Ectodermal cell (in vitro differentiated cells): ENCODE results near the gene UCK2.

Experiments used
- H3K27ac ChIP-seq: 2 replicates; pipeline ENCODE4 v1.7.0; 2013; ENCODE audit warnings: mild to moderate bottlenecking, low read depth, low read length; ENCODE audit not compliant: insufficient read depth, poor library complexity, severe bottlenecking
- H3K27me3 ChIP-seq: 2 replicates; pipeline ENCODE4 v1.7.0; 2013; ENCODE audit warnings: mild to moderate bottlenecking, low read length; ENCODE audit not compliant: insufficient read depth, control insufficient read depth, poor library complexity, severe bottlenecking
- H3K36me3 ChIP-seq: one replicate; pipeline ENCODE4 v1.7.0; 2013; ENCODE audit warnings: low read length; ENCODE audit not compliant: control insufficient read depth, insufficient read depth
- H3K4me1 ChIP-seq: one replicate; pipeline ENCODE4 v1.7.0; 2013; ENCODE audit warnings: low read length; ENCODE audit not compliant: control insufficient read depth, insufficient read depth
- H3K4me3 ChIP-seq: 2 replicates; pipeline ENCODE4 v1.7.0; 2013; ENCODE audit warnings: low read depth, low read length, control low read depth; ENCODE audit not compliant: insufficient read depth
- H3K9me3 ChIP-seq: 2 replicates; pipeline ENCODE4 v1.7.0; 2013; ENCODE audit warnings: mild to moderate bottlenecking, low read length, moderate library complexity; ENCODE audit not compliant: control insufficient read depth
- WGBS, 2 experiments: methylation state at CpG; one replicate each; pipeline ENCODE4 v1.1.7; 2013; ENCODE audit warnings: missing lambda C conversion rate in 2 of 2; 5-methylcytosine and 5-hydroxymethylcytosine counted together

The UCK2 gene

DNA sequence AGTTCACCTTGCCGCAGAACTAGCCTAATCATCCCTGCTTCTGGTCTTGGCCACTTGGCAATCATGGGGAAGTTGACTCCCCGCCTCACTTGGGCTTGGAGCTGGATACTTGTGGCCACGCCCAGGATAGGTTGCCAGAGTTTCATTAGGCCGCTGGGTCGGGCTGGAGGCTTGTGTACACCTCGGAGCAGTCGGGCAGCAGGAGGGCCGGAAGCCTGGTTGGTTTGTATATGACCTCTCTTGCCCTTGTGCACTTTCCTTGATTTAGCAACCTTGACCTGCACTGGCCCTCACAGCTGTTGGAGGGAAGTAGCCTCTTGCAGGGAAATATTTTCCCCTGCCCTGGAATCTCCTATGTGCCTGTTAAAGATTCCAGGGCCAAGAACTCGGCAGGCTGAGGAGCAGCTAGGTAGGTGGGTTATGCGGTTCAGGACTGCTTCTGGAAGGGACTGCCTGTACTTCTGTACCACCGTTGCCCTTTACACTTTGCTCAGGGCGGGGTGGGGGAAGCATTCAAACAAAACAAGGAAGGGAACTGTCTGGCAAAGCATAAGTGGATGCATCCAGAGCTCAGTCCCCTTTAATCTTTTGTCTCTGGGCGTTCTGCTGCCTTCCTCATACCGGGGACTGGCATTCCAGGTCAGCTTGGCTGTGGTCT, 83.5 kb downstream of the UCK2 start:
- Histone ChIP-seq H3K27me3 (no peaks in the 10 kb centered on the region), H3K9me3 (no peaks in the 10 kb centered on the region), H3K36me3 (peaks cover 12% of the 10 kb centered on the region), H3K4me3 (no peak overlapping the region), H3K27ac (no peak overlapping the region), H3K4me1 (no peaks in the 10 kb centered on the region)
- WGBS, 2 experiments, result 91 to 93% methylated on average over 14 of the region's 14 CpGs

DNA sequence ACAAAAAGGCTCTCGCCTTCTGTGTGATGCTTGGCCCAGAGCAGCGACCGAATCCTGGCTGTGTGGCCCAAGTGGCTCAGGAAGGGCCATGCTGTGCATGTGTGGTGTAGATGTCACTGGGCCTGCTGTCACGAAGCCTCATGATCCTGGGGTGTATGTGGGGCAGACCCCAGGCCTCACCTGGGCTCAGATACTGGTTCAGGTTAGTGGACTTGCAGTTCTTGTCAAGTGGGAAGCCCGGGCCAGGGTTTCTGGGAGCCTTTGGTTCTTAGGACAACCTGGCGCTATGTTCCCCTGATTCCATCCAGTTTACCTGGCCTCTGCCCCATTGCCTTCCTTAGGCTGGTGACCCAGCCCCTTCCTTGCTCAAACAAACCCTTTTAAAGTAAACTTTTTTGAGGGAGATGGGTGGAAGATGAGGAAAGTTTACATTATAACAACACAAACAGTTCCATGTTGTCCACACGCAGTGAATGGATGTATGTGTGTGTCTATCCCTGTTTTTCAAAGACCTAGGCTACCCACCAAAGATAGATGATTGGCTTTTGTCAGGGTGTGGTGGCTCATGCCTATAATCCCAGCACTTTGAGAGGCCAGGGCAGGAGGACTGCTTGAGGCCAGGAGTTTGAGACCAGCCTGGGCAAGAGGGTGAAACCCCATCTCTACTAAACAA, 84.3 kb downstream of the UCK2 start:
- H3K4me3 ChIP-seq, result no peak overlapping the region
- H3K27ac ChIP-seq, result no peak overlapping the region
- H3K9me3 ChIP-seq, result no peaks in the 10 kb centered on the region
- H3K36me3 ChIP-seq, result peaks cover 9% of the 10 kb centered on the region
- H3K27me3 ChIP-seq, result no peaks in the 10 kb centered on the region
- 94 to 98% methylated on average over 7 of the region's 7 CpGs for WGBS, 2 experiments
- H3K4me1 ChIP-seq, result no peaks in the 10 kb centered on the region

DNA sequence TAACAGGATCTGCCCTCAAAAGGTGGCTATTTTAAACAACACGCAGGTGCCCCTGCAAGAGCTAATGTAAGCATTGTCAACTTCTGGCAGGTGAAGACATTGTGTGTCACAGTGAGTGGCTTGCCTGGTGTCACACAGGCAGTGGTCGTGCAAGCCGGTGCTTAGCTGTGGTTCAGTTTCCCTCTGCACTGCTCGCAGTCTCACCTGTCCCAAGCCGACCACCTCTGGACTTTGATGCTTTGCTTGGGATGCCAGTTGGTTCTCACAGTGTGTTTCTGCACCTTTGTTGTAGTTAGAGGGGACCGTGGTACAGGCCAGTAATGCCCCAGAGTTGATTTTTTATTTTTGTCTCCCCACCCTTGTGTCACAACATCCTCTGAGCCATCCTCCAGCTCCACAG, 85.2 kb downstream of the UCK2 start:
- 92 to 94% methylated on average over 6 of the region's 6 CpGs for WGBS, 2 experiments
- Histone ChIP-seq H3K36me3 (peaks cover under 1% of the 10 kb centered on the region), H3K4me1 (no peaks in the 10 kb centered on the region), H3K27ac (no peak overlapping the region), H3K4me3 (no peak overlapping the region), H3K9me3 (no peaks in the 10 kb centered on the region), H3K27me3 (no peaks in the 10 kb centered on the region)

DNA sequence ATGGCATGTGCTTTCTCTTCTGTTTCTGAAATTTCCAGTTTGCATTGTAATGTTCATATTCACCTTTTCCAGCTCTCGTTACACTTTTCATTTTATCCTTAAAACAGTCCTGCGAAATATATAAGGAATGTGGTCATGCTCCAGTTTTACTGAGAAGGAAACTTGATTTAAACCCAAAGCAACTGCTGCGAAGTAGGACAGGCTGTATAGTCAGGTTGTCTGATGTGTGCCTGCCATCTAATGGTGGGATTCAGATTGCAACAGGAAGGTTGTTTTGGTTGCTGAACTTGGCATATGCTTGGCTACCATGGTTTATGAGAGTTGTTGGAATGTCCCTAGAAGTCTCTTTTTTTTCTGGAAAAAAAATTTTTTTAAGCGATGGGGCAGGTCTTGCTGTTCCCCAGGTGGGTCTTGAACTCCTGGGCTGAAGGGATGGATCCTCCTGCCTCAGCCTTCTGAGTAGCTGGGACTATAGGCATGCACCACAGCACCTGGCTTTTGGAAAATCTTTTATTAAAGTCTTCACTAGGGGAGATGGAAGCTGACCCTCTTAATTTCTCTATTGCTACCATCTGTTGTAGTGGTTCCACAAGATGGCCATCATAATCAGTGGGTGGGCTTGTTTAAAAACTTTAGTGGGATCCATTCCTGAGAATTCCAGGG, 86.9 kb downstream of the UCK2 start:
- Histone ChIP-seq H3K27me3 (no peaks in the 10 kb centered on the region), H3K36me3 (no peaks in the 10 kb centered on the region), H3K9me3 (no peaks in the 10 kb centered on the region), H3K4me3 (no peak overlapping the region), H3K4me1 (no peaks in the 10 kb centered on the region), H3K27ac (no peak overlapping the region)
- WGBS, 2 experiments, result 46 to 54% methylated on average over 4 of the region's 4 CpGs

GRCh38 chr1:165915480-165915879, 88.1 kb downstream of the UCK2 start:
- no peaks in the 10 kb centered on the region for H3K27me3 ChIP-seq
- H3K4me1 ChIP-seq, result no peaks in the 10 kb centered on the region
- no peak overlapping the region for H3K27ac ChIP-seq
- no peaks in the 10 kb centered on the region for H3K9me3 ChIP-seq
- H3K36me3 ChIP-seq, result no peaks in the 10 kb centered on the region
- 94 to 98% methylated on average over 2 of the region's 2 CpGs for WGBS, 2 experiments
- H3K4me3 ChIP-seq, result no peak overlapping the region

DNA sequence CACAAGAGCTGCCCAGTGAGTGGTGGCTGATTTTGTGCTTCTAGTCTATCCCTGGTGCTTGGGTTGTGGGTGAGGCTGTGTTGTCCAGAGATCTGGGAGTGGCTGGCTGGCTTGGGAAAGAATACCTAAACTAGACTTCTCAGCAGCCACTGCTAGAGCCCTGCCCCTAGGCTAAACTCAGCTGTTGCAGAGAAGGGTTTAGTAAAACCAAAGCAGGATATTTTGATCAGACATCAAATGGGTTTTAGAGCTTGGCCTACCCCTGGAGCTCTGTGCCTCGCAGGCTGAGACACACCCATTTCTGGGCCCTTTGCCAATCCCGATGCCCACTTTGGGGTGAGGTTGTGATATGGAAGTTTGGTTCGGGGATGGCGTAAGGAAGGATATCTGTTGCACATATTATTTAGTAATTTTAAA, 88.5 kb downstream of the UCK2 start:
- no peaks in the 10 kb centered on the region for H3K36me3 ChIP-seq
- H3K4me1 ChIP-seq, result no peaks in the 10 kb centered on the region
- 99 to 100% methylated on average over 1 to 3 of the region's 4 CpGs for WGBS, 2 experiments
- no peaks in the 10 kb centered on the region for H3K9me3 ChIP-seq
- no peak overlapping the region for H3K27ac ChIP-seq
- no peak overlapping the region for H3K4me3 ChIP-seq
- H3K27me3 ChIP-seq, result no peaks in the 10 kb centered on the region

GRCh38 chr1:165917166-165917565, 89.8 kb downstream of the UCK2 start:
- WGBS, 2 experiments, result 88% methylated on average over 4 of the region's 4 CpGs
- no peak overlapping the region for H3K27ac ChIP-seq
- H3K27me3 ChIP-seq, result no peaks in the 10 kb centered on the region
- no peaks in the 10 kb centered on the region for H3K9me3 ChIP-seq
- no peaks in the 10 kb centered on the region for H3K36me3 ChIP-seq
- H3K4me3 ChIP-seq, result no peak overlapping the region
- no peaks in the 10 kb centered on the region for H3K4me1 ChIP-seq

- Histone ChIP-seq H3K27ac (no peak overlapping the region), H3K36me3 (no peaks in the 10 kb centered on the region), H3K9me3 (no peaks in the 10 kb centered on the region), H3K4me1 (no peaks in the 10 kb centered on the region), H3K4me3 (no peak overlapping the region), H3K27me3 (no peaks in the 10 kb centered on the region)
- 82 to 85% methylated on average over 11 of the region's 11 CpGs for WGBS, 2 experiments
Observed at GRCh38 chr1:165924117-165924516, 96.7 kb downstream of the UCK2 start.

DNA sequence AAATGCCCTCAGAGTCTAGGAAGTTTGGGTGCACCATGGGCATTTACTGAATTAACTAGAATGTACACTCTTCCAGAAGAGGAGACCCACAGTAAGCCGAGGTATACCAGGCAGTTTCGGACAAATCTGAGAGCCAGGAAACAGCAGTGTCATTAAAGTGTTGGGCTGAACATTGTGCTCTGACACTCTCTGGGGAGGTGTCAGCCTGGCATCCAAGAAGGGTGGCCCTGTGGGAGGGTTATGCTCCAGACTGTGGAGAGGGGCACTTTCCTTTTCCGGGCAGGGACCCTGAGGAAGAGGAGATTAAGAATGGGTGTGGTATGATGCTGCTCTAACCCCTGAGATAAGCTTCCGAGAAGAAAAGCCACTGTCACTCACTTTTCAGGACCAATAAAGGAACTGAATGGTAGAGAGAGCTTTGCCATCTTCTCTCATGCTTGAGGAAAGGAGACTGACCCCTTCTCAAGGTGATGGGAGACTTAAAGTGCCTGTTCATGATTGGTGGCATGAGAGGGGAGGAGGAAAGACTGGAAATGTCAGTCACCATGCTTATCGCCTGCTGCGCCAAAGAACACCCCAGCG, 98.2 kb downstream of the UCK2 start:
- no peaks in the 10 kb centered on the region for H3K9me3 ChIP-seq
- WGBS, 2 experiments, result 75 to 80% methylated on average over 7 of the region's 7 CpGs
- H3K36me3 ChIP-seq, result no peaks in the 10 kb centered on the region
- H3K27ac ChIP-seq, result no peak overlapping the region
- no peak overlapping the region for H3K4me3 ChIP-seq
- H3K4me1 ChIP-seq, result no peaks in the 10 kb centered on the region
- H3K27me3 ChIP-seq, result no peaks in the 10 kb centered on the region

DNA sequence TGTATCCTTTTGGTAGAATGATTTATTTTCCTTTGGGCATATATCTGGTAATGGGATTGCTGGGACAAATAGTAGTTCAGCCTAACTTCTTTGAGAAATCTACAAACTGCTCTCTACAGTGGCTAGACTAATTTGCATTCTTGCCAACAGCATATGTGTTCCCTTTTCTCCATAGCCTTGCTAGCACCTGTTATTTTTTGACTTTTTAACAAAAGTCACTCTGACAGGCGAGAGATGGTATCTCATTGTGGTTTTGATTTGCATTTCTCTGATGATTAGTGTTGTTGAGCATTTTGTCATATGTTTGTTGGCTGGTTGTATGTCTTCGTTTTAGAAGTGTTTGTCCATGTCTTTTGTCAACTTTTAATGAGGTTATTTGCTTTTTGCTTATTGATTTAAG, 99.8 kb downstream of the UCK2 start:
- no peak overlapping the region for H3K27ac ChIP-seq
- no peaks in the 10 kb centered on the region for H3K27me3 ChIP-seq
- no peak overlapping the region for H3K4me3 ChIP-seq
- H3K9me3 ChIP-seq, result no peaks in the 10 kb centered on the region
- 45 to 49% methylated on average over 2 of the region's 2 CpGs for WGBS, 2 experiments
- no peaks in the 10 kb centered on the region for H3K36me3 ChIP-seq
- no peaks in the 10 kb centered on the region for H3K4me1 ChIP-seq
